ENCODE measurements around the gene GIMAP7.

Gene GIMAP7

DNA sequence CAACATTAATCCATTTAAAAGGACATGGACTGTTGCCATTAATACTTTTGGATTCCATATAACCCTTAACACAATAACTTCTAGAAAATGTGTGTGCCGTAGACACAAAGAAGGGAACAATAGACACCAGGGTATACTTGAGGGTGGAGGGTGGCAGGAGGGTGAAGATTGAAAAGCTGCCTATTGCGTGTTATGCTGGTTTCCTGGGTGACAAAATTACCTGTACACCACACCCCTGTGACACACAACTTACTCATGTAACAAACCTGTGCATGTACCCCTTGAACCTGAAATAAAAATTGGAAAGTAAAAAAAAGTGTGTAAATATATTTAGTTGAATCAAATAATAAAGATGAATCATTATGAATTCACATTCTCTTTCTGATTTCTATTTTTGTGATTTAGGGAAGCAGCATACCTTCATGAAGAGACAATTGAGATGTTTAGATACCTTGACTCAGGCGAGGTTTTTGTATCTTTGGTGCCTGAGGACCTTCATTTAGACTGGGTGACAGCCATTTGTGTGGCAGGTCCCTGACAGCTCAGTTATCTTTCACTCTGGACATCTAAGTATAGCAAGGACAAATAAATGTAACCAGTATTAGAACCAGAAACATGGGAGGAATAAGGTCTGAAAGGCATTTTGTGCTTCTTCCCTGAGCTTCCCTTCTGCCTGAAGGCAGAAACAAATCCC lies 35.5 kb upstream of the GIMAP7 start:
- POLR2A ChIA-PET = no interaction called here
- H3K9me3 ChIP-seq (ENCODE audit: control insufficient read depth, insufficient read depth, low read depth, low read length) = no peaks in the 10 kb centered on the region
- H3K36me3 ChIP-seq (ENCODE audit: control insufficient read depth in 2 of 2, insufficient read depth in 1 of 2, low read length in 2 of 2) = no peaks in the 10 kb centered on the region
- no peaks in the 10 kb centered on the region for H3K4me1 ChIP-seq (ENCODE audit: control insufficient read depth, insufficient read depth, low read length)
- CTCF ChIA-PET = interaction anchor here (0.6 kb wide), 2 partner anchors 21 to 360 kb away, joined by 3 read pairs; no protein-coding TSS in a partner anchor
- H3K27ac ChIP-seq (ENCODE audit: extremely low read depth, low read depth, low read length) = no peak overlapping the region
- no peak overlapping the region for H3K4me3 ChIP-seq (ENCODE audit: low read depth, low read length)
- TF ChIP-seq ZNF274 (IDR thresholded peaks at IDR 0.05; ENCODE audit: low read length) = no peak
- no peak for TF ChIP-seq ZNF274 (tag by site-specific recombination; IDR thresholded peaks at IDR 0.05; ENCODE audit: borderline replicate concordance)
- TF ChIP-seq ZNF221 (tag by site-specific recombination; IDR thresholded peaks at IDR 0.05; ENCODE audit: borderline replicate concordance) = no peak
- TF ChIP-seq PBX3 (CRISPR knock-in tag; IDR thresholded peaks at IDR 0.05) = no peak
- TF ChIP-seq ZNF654 (tag by site-specific recombination; IDR thresholded peaks at IDR 0.05; ENCODE audit: low read depth) = no peak
- no peak for TF ChIP-seq ZNF701 (tag by site-specific recombination; IDR thresholded peaks at IDR 0.05)
- TF ChIP-seq EGR2 (tag by site-specific recombination; IDR thresholded peaks at IDR 0.05; ENCODE audit: low read depth) = no peak
- TF ChIP-seq, protein P1, sequence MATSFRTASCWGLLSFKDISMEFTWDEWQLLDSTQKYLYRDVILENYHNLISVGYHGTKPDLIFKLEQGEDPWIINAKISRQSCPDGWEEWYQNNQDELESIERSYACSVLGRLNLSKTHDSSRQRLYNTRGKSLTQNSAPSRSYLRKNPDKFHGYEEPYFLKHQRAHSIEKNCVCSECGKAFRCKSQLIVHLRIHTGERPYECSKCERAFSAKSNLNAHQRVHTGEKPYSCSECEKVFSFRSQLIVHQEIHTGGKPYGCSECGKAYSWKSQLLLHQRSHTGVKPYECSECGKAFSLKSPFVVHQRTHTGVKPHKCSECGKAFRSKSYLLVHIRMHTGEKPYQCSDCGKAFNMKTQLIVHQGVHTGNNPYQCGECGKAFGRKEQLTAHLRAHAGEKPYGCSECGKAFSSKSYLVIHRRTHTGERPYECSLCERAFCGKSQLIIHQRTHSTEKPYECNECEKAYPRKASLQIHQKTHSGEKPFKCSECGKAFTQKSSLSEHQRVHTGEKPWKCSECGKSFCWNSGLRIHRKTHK (tag by site-specific recombination; IDR thresholded peaks at IDR 0.05) = no peak
- TF ChIP-seq ZNF404 (tag by site-specific recombination; IDR thresholded peaks at IDR 0.05) = no peak
- TF ChIP-seq KLF7 (tag by site-specific recombination; IDR thresholded peaks at IDR 0.05; ENCODE audit: borderline replicate concordance) = no peak

- Histone ChIP-seq H3K4me3 (ENCODE audit: low read depth, low read length) (no peak overlapping the region), H3K36me3 (ENCODE audit: control insufficient read depth in 2 of 2, insufficient read depth in 1 of 2, low read length in 2 of 2) (no peaks in the 10 kb centered on the region), H3K27ac (ENCODE audit: extremely low read depth, low read depth, low read length) (no peak overlapping the region), H3K9me3 (ENCODE audit: control insufficient read depth, insufficient read depth, low read depth, low read length) (no peaks in the 10 kb centered on the region), H3K4me1 (ENCODE audit: control insufficient read depth, insufficient read depth, low read length) (no peaks in the 10 kb centered on the region)
- TF ChIP-seq ZNF624 (tag by site-specific recombination; IDR thresholded peaks at IDR 0.05) (no peak), ZNF23 (tag by site-specific recombination; IDR thresholded peaks at IDR 0.05; ENCODE audit: borderline replicate concordance) (no peak), ZNF654 (tag by site-specific recombination; IDR thresholded peaks at IDR 0.05; ENCODE audit: low read depth) (no peak), ZNF776 (tag by site-specific recombination; IDR thresholded peaks at IDR 0.05; ENCODE audit: borderline replicate concordance) (no peak), ZNF2 (tag by site-specific recombination; IDR thresholded peaks at IDR 0.05) (no peak), HOXC10 (CRISPR knock-in tag; IDR thresholded peaks at IDR 0.05) (no peak), ZNF274 (IDR thresholded peaks at IDR 0.05; ENCODE audit: low read length) (no peak), ZNF274 (tag by site-specific recombination; IDR thresholded peaks at IDR 0.05; ENCODE audit: borderline replicate concordance) (no peak), REPIN1 (tag by site-specific recombination; IDR thresholded peaks at IDR 0.05; ENCODE audit: low read depth) (no peak), ZBTB20 (tag by site-specific recombination; IDR thresholded peaks at IDR 0.05) (no peak), ZBTB1 (tag by site-specific recombination; IDR thresholded peaks at IDR 0.05) (no peak), ZNF266 (tag by site-specific recombination; IDR thresholded peaks at IDR 0.05; ENCODE audit: low read depth) (no peak)
- TF ChIP-seq, protein P2, sequence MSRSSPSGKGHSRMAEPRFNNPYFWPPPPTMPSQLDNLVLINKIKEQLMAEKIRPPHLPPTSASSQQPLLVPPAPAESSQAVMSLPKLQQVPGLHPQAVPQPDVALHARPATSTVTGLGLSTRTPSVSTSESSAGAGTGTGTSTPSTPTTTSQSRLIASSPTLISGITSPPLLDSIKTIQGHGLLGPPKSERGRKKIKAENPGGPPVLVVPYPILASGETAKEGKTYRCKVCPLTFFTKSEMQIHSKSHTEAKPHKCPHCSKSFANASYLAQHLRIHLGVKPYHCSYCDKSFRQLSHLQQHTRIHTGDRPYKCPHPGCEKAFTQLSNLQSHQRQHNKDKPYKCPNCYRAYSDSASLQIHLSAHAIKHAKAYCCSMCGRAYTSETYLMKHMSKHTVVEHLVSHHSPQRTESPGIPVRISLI (tag by site-specific recombination; IDR thresholded peaks at IDR 0.05) = no peak
- ChIA-PET POLR2A (no interaction called here), CTCF (interaction anchor here (0.6 kb wide), 1 partner anchor 26 kb away, joined by 6 read pairs; no protein-coding TSS in a partner anchor)
Observed at GRCh38 chr7:150481186-150481920, 33.3 kb upstream of the GIMAP7 start.
